Femur (tissue), 1 donor: Measurements from ENCODE around the gene RSPO4.

Experiments
- DNase-seq: peaks from one replicate; pipeline ENCODE4 v3.0.0-alpha.2; 2017

The RSPO4 gene

DNA sequence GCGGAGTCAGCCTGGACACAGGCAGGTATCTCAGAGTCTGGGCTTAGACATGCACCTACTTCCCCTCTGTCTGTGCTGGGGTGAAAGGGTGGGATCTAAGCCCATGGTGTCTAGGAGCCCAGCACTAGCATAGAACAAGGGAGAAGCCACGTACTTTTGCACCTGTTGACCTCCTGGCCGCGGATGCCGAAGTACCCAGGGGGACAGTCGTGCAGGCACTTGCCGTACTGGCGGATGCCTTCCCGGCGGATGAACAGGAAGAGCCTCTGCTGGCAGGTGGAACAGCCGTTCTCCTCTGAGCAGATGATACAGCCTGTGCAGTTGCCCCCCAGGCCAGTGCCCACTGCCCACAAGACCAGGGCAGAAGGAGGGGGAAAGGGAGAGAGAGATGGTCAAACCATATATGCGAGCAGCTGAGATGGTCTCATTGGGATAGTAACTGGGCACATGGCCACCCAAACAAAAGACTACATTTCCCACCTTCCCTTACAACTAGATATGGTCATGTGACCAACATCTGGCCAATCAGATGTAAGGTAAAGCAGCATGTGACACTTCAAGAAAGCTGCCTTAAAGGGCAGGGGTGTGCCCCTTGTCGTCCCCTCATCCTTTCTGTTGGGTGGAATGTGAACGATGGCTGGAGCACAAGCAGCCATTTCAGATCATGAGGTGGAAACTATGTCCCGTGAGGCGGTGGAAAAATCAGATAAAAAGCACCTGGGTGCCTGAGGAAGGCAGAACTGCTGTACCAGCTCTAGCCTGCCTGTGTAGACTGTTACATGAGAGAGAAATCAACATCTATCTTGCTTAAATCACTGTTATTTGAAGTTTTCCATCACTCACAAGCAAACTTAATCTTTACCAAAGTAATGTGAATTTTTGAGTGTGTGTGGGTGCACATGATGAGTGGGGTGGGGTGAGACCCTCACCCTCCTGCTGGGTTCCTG, 34.0 kb downstream of the RSPO4 start:
- DNase-seq, result no peak

- DNase-seq, result no peak
Observed at GRCh38 chr20:965956-966355, 36.2 kb downstream of the RSPO4 start.

DNA sequence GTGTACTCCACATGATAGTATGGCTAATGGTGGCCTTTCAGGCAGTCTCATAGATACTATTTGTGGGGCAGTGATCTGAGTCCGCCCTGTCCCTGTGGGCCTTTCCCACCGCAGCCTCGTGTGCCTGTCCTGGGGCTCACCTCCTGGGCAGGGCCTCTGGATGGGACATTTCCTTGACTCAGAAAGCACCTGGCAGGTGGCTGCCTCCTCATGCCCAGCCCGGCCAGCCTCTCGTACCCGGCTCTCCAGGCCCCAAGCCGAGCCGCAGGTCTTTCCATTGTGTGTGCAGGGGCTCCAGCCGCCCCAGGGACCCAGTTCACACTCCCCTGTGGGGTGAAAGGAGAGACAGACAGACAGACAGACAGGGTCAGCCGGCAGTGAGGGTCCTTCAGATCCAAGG, 38.3 kb downstream of the RSPO4 start:
- DNase-seq, result no peak

- no peak for DNase-seq
Observed at GRCh38 chr20:962683-963082, 39.4 kb downstream of the RSPO4 start.

DNA sequence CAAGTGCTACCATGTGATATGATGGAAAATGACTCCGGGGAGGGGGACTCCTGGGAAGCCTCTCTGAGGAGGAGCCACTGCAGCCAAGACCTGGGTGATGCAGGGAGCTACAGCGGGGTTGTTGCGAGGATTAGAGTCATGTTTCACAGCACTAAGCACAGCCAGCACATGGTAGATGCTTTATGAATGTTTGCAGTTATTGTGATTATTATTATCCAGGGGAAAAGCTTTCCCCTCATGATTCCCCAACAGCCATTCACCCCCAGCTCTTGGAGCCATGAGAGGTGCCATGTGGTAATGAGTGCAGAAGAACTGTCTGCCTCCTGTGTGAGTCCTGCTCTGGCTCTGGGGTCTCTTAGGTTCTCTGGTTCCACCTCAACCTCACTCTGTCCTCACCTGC, 39.9 kb downstream of the RSPO4 start:
- DNase-seq, result no peak

GRCh38 chr20:961768-962167, 40.3 kb downstream of the RSPO4 start:
- DNase-seq, result no peak

DNA sequence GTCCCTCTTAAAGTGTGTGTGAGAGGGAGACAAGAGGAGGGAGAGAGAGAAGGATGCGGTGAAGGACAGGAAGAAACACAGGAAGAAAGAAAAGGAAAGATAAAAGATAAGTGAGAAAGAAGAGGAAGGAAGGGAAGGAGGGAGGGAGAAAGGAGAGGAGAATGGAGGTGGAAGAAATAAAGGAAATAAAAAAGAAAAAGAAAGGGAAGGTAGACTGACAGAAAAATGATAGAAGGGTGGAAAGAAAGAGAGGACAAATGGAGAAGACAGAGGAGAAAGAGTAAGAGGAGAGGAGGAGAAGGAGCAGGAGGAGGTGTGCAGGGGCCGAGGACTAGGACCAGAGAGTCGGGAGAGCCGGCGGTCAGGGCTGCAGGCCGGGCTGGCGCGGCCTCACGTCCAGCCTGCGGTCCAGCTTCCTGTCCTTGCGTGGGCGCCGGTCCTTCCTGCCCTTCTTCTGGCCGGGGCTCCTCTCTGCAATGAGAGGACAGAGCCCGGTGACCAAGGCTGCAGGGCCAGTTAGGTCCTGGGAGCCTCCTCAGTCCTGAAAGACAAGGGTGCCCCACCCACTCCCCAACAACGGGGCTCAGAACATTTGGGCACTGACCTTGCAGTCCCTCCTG, 42.0 kb downstream of the RSPO4 start:
- no peak for DNase-seq

- no peak for DNase-seq
Observed at GRCh38 chr20:958936-959815, 42.9 kb downstream of the RSPO4 start.

DNA sequence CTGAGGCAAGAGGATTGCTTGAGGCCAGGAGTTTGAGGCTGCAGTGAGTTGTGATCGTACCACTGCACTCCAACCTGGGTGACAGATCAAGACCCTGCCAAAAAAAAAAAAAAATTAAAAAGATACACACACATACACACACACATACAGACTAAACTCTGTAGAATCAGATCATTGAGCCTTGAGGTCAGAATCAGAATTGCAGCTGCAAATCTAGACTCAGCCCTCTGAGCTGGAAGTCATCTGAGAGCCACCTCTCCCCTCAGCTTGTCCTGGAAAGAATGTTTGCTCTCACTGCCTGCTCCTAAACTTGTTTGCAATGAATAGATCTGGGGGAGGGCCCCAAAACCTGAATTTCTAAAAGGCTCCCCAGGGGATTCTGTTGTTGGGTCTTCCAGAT, 44.6 kb downstream of the RSPO4 start:
- DNase-seq, result no peak

GRCh38 chr20:956330-956951, 45.7 kb downstream of the RSPO4 start:
- peak; percentile 74 for DNase-seq

GRCh38 chr20:955656-956055, 46.5 kb downstream of the RSPO4 start:
- DNase-seq, result no peak

DNA sequence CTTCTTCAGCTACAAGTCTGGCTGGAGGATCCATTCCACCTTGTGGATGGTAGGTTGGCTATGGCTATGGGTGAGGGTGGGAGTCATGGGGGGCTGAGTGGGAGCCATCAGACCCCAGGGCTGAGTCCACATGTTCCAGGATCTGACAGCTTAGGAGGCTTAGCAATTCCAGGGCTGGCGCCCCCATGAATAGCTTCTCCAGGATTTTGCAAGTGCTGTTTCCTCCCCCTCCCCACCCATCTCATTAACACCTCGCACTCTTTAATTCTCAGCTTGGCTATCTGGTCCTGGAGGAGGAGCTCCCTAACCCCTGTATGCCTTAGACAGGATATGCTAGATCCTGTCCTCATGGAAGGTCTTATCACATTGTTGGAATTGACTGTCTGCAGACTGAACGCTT, 47.0 kb downstream of the RSPO4 start:
- no peak for DNase-seq

- no peak for DNase-seq
Observed at GRCh38 chr20:953742-954141, 48.4 kb downstream of the RSPO4 start.

DNA sequence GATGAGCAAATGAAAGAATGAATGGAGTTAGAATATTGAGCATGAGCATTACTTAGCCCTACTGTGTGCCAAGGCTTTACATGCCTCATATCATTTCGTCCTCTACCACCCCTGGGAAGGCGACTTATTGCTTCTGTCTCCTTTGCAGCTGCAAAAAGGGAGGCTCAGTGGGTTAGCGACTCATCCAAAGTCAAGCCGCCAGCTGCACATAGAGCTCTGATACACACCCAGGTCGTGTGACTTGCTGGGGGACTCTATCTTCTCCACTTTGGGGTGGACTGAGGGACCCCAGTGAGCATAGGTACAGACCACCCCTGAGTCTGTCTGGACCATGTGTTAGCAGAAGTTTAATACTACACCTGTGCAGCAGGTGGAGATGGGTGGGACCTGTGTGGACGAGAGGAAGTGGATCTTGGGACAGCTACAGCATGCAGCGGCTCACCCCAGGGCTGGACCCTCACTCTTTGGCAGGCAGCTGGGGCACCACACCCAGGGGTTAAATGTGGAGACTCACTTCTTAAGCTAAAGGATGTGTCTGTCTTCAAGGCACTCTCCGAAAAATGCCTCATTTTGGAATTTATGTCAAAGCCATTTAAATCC, 49.8 kb downstream of the RSPO4 start:
- no peak for DNase-seq

DNA sequence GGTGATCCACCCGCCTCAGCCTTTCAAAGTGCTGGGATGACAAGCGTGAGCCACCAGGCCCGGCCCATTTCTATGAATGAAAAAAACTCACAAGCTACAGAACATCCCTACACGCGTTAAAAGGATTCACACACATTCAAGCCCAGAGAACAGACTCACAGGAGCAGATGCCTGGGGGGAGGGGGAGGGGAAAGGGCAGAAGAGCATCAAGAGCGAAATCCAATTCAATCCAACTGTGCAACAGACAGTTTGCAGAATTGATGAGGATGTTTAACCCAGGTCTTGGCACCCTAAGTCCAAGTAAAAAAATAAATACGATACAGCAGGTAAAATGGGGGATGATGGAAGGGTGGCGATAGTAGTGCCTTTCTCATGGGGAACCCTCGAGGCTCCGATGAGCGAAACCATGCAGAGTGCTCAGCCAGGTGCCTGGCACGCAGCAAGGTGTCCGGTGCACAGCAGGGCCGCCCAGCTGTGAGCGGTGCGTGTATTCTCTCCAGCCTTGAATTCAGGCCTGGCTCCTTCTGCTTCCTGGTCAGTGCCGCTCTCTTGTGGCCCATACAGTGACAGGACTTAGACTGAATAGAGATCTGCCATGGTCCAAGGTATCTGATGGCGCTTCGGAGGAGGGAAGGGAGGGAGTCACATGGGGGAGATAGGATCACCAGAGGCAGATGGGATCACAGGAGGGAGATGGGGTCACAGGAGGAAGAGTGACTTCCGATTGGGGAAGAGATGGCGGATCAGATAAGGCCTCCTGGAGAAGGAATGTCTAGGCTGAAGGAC, 50.5 kb downstream of the RSPO4 start:
- no peak for DNase-seq

- DNase-seq, result no peak
Observed at GRCh38 chr20:949717-950116, 52.4 kb downstream of the RSPO4 start.

DNA sequence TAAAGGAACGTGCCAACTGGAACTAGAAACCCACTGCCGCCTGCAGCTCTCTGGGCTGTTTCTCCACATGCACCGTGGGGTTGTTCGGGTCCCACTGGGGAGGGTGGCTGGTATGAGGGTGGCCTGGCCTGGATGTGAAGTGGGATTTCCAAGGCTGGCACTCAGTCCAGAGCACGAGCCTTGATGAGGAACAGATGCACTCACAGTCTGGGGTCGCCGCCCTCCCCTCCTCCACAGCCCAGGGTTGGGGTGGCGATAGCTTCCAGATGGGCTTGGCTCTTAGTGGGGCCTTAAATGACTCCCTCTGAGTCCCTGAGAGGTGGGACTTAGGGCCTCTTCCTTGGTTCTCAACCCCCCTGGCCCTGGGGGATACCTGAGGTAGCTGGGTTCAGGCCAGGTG, 55.3 kb downstream of the RSPO4 start:
- DNase-seq, result no peak

GRCh38 chr20:945841-946240, 56.3 kb downstream of the RSPO4 start:
- DNase-seq, result no peak

GRCh38 chr20:944774-945410, 57.2 kb downstream of the RSPO4 start:
- no peak for DNase-seq

- no peak for DNase-seq
Observed at GRCh38 chr20:944148-944547, 58.0 kb downstream of the RSPO4 start.

- no peak for DNase-seq
Observed at GRCh38 chr20:942611-943010, 59.5 kb downstream of the RSPO4 start.
